GM18517 (cell line): ENCODE measurements around the gene HAT1.

ENCODE experiments used
- ATAC-seq: cut with Tn5 transposase; IDR thresholded peaks from one replicate; pipeline ENCODE4 v1.9.1; 2021; ENCODE audit warnings: mild to moderate bottlenecking, moderate library complexity; ENCODE audit not compliant: unreplicated experiment

The HAT1 gene

GRCh38 chr2:172021955-172022354, 99.7 kb downstream of the HAT1 start:
- ATAC-seq = no peak

DNA sequence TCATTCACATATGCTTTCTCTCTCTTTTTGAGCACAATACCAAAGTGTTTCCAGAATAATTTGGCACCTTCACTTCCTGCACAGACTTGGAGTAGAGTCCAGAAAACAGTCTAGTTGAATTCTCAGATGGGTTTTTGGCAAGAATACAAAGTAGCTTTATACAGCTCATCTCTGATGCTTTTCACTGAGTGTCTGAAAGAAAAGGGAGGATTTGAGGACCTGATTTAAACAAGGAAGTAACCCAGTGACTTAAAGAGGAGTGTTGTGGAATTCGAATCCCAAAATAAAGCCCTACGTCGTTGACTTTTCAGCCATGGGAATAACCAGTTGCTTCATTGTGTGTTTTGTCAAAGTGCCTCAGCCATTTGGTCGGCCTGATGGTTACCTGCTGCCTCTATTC, 109.3 kb downstream of the HAT1 start:
- ATAC-seq = no peak
